CD14-positive monocyte (primary cell): ENCODE results near the gene CX3CL1. TPM values are rescaled to one million over a fixed set of nuclear protein-coding genes. Genes with fewer than 3 reads are reported as not detected.
A peak's percentile ranks its signal among the peaks of the same experiment; 100 is the strongest.

Experiments used
- DNase-seq, 3 donors: peaks; one replicate each; pipeline ENCODE4 v3.0.0-alpha.2; 2011 to 2022
- H2AFZ ChIP-seq: 2 replicates; pipeline ENCODE4 v1.6.0; 2012; ENCODE audit warnings: mild to moderate bottlenecking, low read depth, low read length, inconsistent platforms; ENCODE audit not compliant: insufficient read depth, poor library complexity, severe bottlenecking
- H3K27ac ChIP-seq, 2 donors: 1 replicate in 1 of 2; 2 replicates in 1 of 2; pipeline ENCODE4 v1.5.1; 2012 to 2013; ENCODE audit warnings: low read length in 2 of 2, control low read depth in 1 of 2, inconsistent platforms in 1 of 2, low read depth in 1 of 2, mild to moderate bottlenecking in 1 of 2
- H3K27me3 ChIP-seq, 2 donors: one replicate each; pipeline versions ENCODE4 v1.6.0 to v1.6.1; 2011 to 2013; ENCODE audit warnings: low read length in 2 of 2; ENCODE audit not compliant: control insufficient read depth in 2 of 2, insufficient read depth in 2 of 2
- H3K36me3 ChIP-seq, 2 donors: replicated peaks in 1 of 2; 1 replicate in 1 of 2; 2 replicates in 1 of 2; pipeline versions ENCODE4 v1.5.1 to v1.6.1; 2012 to 2013; ENCODE audit warnings: low read length in 2 of 2, control low read depth in 1 of 2, inconsistent platforms in 1 of 2, mild to moderate bottlenecking in 1 of 2; ENCODE audit not compliant: insufficient read depth in 2 of 2, control insufficient read depth in 1 of 2
- H3K4me1 ChIP-seq, 2 donors: 1 replicate in 1 of 2; 2 replicates in 1 of 2; pipeline versions ENCODE4 v1.5.1 to v1.6.1; 2012 to 2013; ENCODE audit warnings: low read length in 2 of 2, control low read depth in 1 of 2, inconsistent platforms in 1 of 2, mild to moderate bottlenecking in 1 of 2, moderate library complexity in 1 of 2; ENCODE audit not compliant: insufficient read depth in 2 of 2, control insufficient read depth in 1 of 2
- H3K4me2 ChIP-seq: replicated peaks from 2 replicates; pipeline ENCODE3; 2012; ENCODE audit warnings: low read length, moderate library complexity, mild to moderate bottlenecking; ENCODE audit not compliant: poor library complexity, severe bottlenecking; ENCODE audit errors: extremely low read depth
- H3K4me3 ChIP-seq, 3 experiments: fragments of 200-600 bp in 1 of 3; sonication (generic) in 1 of 3; replicated peaks in 1 of 3; 1 replicate in 2 of 3; 2 replicates in 1 of 3; pipeline ENCODE4 v1.5.1; 2011 to 2013; ENCODE audit warnings: low read length in 3 of 3, mild to moderate bottlenecking in 3 of 3, control low read depth in 2 of 3, low read depth in 2 of 3, inconsistent platforms in 1 of 3, moderate library complexity in 1 of 3
- H3K79me2 ChIP-seq: 2 replicates; pipeline ENCODE4 v1.6.0; 2012; ENCODE audit warnings: mild to moderate bottlenecking, control low read depth, inconsistent platforms, low read length, moderate library complexity; ENCODE audit not compliant: insufficient read depth
- H3K9ac ChIP-seq: 2 replicates; pipeline ENCODE4 v1.6.0; 2017; ENCODE audit warnings: low read length, mild to moderate bottlenecking; ENCODE audit not compliant: insufficient read depth, poor library complexity, severe bottlenecking
- H3K9me3 ChIP-seq, 2 donors: replicated peaks in 1 of 2; 1 replicate in 1 of 2; 2 replicates in 1 of 2; pipeline versions ENCODE4 v1.5.1 to v1.6.1; 2012 to 2013; ENCODE audit warnings: low read length in 2 of 2, control low read depth in 1 of 2; ENCODE audit not compliant: control insufficient read depth in 1 of 2, insufficient read depth in 1 of 2
- H4K20me1 ChIP-seq: 2 replicates; pipeline ENCODE4 v1.6.0; 2012; ENCODE audit warnings: mild to moderate bottlenecking, low read length, control low read depth, moderate library complexity; ENCODE audit not compliant: insufficient read depth
- H3K27ac Mint-ChIP-seq, 7 donors: one replicate each; pipeline ENCODE4 v1.8.0; 2020; ENCODE audit warnings: mild to moderate bottlenecking in 7 of 7, mixed read lengths in 7 of 7, moderate library complexity in 6 of 7, inconsistent platforms in 2 of 7
- H3K27me3 Mint-ChIP-seq, 3 donors: one replicate each; pipeline ENCODE4 v1.8.0; 2021 to 2022; ENCODE audit warnings: low read depth in 3 of 3, mild to moderate bottlenecking in 3 of 3, mixed read lengths in 3 of 3, moderate library complexity in 3 of 3, inconsistent platforms in 1 of 3
- H3K36me3 Mint-ChIP-seq, 2 donors: one replicate each; pipeline ENCODE4 v1.8.0; 2020; ENCODE audit warnings: mixed read lengths in 2 of 2, inconsistent platforms in 1 of 2, mild to moderate bottlenecking in 1 of 2
- H3K4me1 Mint-ChIP-seq: one replicate; pipeline ENCODE4 v1.8.0; 2020; ENCODE audit warnings: mild to moderate bottlenecking, mixed read lengths
- H3K4me3 Mint-ChIP-seq, 2 donors: one replicate each; pipeline ENCODE4 v1.8.0; 2020; ENCODE audit warnings: mild to moderate bottlenecking in 2 of 2, mixed read lengths in 2 of 2, moderate library complexity in 1 of 2
- H3K9me3 Mint-ChIP-seq, 7 donors: one replicate each; pipeline ENCODE4 v1.8.0; 2020 to 2022; ENCODE audit warnings: mixed read lengths in 7 of 7, mild to moderate bottlenecking in 6 of 7, moderate library complexity in 6 of 7, inconsistent platforms in 2 of 7
- WGBS: methylation state at CpG from one replicate; pipeline ENCODE4 v1.1.5; 2013; ENCODE audit warnings: missing lambda C conversion rate; ENCODE audit not compliant: insufficient coverage; 5-methylcytosine and 5-hydroxymethylcytosine counted together
- intact Hi-C, 2 donors: fragments of 100-400 bp; cut with micrococcal nuclease; formaldehyde crosslinking; loops; one replicate each; pipeline versions ENCODE4 v1.15.0 to v1.15.1; 2023
- polyA minus RNA-seq: library from RNA; depleted of rRNA, polyadenylated mRNA; stranded (reverse); fragments of >200 nt; gene quantifications from 2 replicates; pipeline ENCODE4 v1.2.3, GENCODE V29; 2012
- polyA plus RNA-seq, 3 donors: library from polyadenylated mRNA; depleted of rRNA in 1 of 3; unstranded in 2 of 3; stranded (reverse) in 1 of 3; fragments of 300-500 nt in 2 of 3; fragments of >200 nt in 1 of 3; fragmentation: Illumina TruSeq in 2 of 3; gene quantifications; 1 replicate in 2 of 3; 2 replicates in 1 of 3; pipeline ENCODE4 v1.2.3, GENCODE V29; 2012 to 2021
- total RNA-seq, 12 experiments: library from RNA in 1 of 12; stranded (reverse) in 1 of 12; fragments of 120-200 nt in 1 of 12; gene quantifications; one replicate each; pipeline ENCODE4 v1.2.4 and lab custom pipeline; 2013 to 2026; ENCODE audit warnings: mixed read lengths in 6 of 12, inconsistent platforms in 1 of 12
- TF ChIP-seq, protein P1 (sequence below): fragments of 200-600 bp; IDR thresholded peaks from one replicate; pipeline ENCODE4 v1.8.0; 2022; ENCODE audit warnings: antibody characterized with exemption, mild to moderate bottlenecking

The CX3CL1 gene
- 0.04 TPM for total RNA-seq (2013)
- polyA plus RNA-seq (not detected), polyA minus RNA-seq (not detected in 2 replicates), total RNA-seq (lab: John Stamatoyannopoulos, UW) (0 to 1.5 (median 0.06) reads per million in 11 experiments)

DNA sequence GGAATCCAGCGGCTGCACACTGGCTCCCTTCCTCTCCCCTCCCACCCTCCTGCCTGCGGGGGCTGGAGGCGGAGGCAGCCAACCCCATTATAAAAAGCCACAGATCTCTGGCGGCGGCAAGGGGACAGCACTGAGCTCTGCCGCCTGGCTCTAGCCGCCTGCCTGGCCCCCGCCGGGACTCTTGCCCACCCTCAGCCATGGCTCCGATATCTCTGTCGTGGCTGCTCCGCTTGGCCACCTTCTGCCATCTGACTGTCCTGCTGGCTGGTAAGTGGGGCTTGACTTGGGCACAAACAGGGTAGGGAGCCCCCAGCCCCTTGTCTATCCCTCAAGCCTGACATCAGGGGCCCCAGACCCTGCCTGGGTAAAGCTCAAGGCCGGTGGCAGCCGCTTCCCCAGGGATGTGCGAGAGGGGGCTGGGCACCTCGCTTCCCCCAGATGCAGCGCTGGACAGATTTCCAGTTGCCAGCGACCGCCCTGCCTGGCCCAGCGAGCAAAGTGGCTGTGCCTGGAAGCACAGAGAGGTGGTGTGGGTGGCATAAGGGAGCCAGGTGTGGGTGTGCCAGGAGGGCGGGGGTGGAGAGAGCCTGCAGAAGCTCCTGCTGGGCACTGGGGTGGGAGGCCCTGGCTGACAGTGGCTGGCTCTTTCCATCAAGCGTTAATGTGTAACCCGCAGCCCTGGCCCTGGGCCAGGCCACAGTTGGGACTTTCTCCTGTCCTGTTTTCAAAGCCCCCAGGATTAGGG lies at the start of gene CX3CL1:
Gene CX3CL1, plus strand, starts transcription at position 119 of the 745 bp plus-strand sequence. Its CDS starts 79 bp downstream, at position 198.
- DNase-seq, result no peak
- Histone ChIP-seq H2AFZ (no peak within 1 kb of the TSS), H3K9ac (no peak within 1 kb of the TSS), H4K20me1 (no peaks in the 10 kb centered on the region), H3K4me2 (no peak within 1 kb of the TSS), H3K4me3 (no peak within 1 kb of the TSS), H3K36me3 (no peaks in the 10 kb centered on the region), H3K27me3 (no peaks in the 10 kb centered on the region), H3K9me3 (no peaks in the 10 kb centered on the region), H3K79me2 (no peaks in the 10 kb centered on the region), H3K27ac (no peak within 1 kb of the TSS), H3K4me1 (no peaks in the 10 kb centered on the region)
- intact Hi-C loops, result no loop called here
- H3K27me3 Mint-ChIP-seq, result peaks cover 10 to 28% (median 18%) of the 10 kb centered on the region in 3 donors
- no peaks in the 10 kb centered on the region for H3K36me3 Mint-ChIP-seq
- no peak within 1 kb of the TSS for H3K27ac Mint-ChIP-seq
- TF ChIP-seq, protein P1, sequence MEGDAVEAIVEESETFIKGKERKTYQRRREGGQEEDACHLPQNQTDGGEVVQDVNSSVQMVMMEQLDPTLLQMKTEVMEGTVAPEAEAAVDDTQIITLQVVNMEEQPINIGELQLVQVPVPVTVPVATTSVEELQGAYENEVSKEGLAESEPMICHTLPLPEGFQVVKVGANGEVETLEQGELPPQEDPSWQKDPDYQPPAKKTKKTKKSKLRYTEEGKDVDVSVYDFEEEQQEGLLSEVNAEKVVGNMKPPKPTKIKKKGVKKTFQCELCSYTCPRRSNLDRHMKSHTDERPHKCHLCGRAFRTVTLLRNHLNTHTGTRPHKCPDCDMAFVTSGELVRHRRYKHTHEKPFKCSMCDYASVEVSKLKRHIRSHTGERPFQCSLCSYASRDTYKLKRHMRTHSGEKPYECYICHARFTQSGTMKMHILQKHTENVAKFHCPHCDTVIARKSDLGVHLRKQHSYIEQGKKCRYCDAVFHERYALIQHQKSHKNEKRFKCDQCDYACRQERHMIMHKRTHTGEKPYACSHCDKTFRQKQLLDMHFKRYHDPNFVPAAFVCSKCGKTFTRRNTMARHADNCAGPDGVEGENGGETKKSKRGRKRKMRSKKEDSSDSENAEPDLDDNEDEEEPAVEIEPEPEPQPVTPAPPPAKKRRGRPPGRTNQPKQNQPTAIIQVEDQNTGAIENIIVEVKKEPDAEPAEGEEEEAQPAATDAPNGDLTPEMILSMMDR, result no peak
- no peak within 1 kb of the TSS for H3K4me3 Mint-ChIP-seq
- H3K4me1 Mint-ChIP-seq, result peaks cover 3% of the 10 kb centered on the region
- 82% methylated on average over 18 of the region's 23 CpGs for WGBS
- H3K9me3 Mint-ChIP-seq, result peaks cover 0 to 2% (median 0%) of the 10 kb centered on the region in 7 donors

DNA sequence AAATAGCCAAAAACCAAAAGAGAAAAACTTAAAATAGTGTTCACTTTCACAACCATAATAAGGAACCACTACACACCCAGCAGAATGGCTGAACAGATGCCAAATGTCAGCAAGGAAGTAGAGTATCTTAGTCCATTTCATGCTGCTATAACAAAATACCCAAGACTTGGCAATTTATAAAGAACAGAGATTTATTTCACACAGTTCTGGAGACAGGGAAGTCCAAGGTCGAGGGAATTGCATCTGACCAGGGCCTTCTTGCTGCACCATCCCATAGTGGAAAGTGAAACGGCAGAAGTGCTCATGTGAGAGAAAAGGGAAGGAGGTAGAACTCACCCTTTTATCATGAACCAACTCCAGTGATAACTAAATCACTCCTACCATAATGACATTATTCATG lies 47.5 kb upstream of the CX3CL1 start:
- Histone ChIP-seq H4K20me1 (no peaks in the 10 kb centered on the region), H3K79me2 (no peaks in the 10 kb centered on the region), H3K27ac (peak overlapping the region in 1 of 2 donors; percentile 34), H3K4me3 (no peak overlapping the region), H3K4me2 (no peak overlapping the region), H2AFZ (no peak overlapping the region), H3K9me3 (no peaks in the 10 kb centered on the region), H3K9ac (no peak overlapping the region), H3K4me1 (peaks cover 4 to 14% of the 10 kb centered on the region in 2 donors), H3K27me3 (no peaks in the 10 kb centered on the region), H3K36me3 (no peaks in the 10 kb centered on the region)
- no peak overlapping the region for H3K4me3 Mint-ChIP-seq
- peaks cover 8 to 12% (median 8%) of the 10 kb centered on the region in 3 donors for H3K27me3 Mint-ChIP-seq
- DNase-seq, result peak; percentile 30 to 44 (median 41)
- peaks cover 11% of the 10 kb centered on the region for H3K4me1 Mint-ChIP-seq
- intact Hi-C loops, result no loop called here
- TF ChIP-seq, protein P1, result no peak
- H3K27ac Mint-ChIP-seq, result peak overlapping the region; percentile 2 to 73 (median 61)
- H3K9me3 Mint-ChIP-seq, result peaks cover 0 to 6% (median 2%) of the 10 kb centered on the region in 7 donors
- WGBS, result no CpG with 5 or more reads among the region's 2 CpGs
- no peaks in the 10 kb centered on the region for H3K36me3 Mint-ChIP-seq
